Left ventricle myocardium inferior (tissue), 1 donor: ENCODE measurements around the gene UBXN6. TPM values are rescaled to one million over a fixed set of nuclear protein-coding genes. Genes with fewer than 3 reads are reported as not detected.

Source experiments
- DNase-seq: peaks from one replicate; pipeline ENCODE4 v3.0.0-alpha.2; 2020
- H3K27ac ChIP-seq: fragments of 200-600 bp; replicated peaks from 2 replicates; pipeline ENCODE4 v1.8.0; 2021
- H3K27me3 ChIP-seq: fragments of 200-600 bp; 2 replicates; pipeline ENCODE4 v1.8.0; 2021; ENCODE audit warnings: low read depth
- H3K36me3 ChIP-seq: fragments of 200-600 bp; 2 replicates; pipeline ENCODE4 v1.8.0; 2021
- H3K4me1 ChIP-seq: fragments of 200-600 bp; 2 replicates; pipeline ENCODE4 v1.8.0; 2021
- H3K4me3 ChIP-seq: fragments of 200-600 bp; 2 replicates; pipeline ENCODE4 v1.8.0; 2021; ENCODE audit warnings: mild to moderate bottlenecking, moderate library complexity
- H3K9me3 ChIP-seq: fragments of 200-600 bp; replicated peaks from 2 replicates; pipeline ENCODE4 v1.8.0; 2021
- CTCF ChIP-seq: fragments of 200-600 bp; IDR thresholded peaks from 2 replicates; pipeline ENCODE4 v1.8.0; 2021; ENCODE audit warnings: antibody characterized with exemption, mild to moderate bottlenecking, borderline replicate concordance
- intact Hi-C: fragments of 100-400 bp; cut with micrococcal nuclease; formaldehyde crosslinking; loops from one replicate; pipeline ENCODE4 v1.11.0; 2022
- microRNA-seq: library from miRNA; unstranded; fragments of <30 nt; microRNA quantifications from one replicate; pipeline ENCODE4 v1.2.0, GENCODE V29; 2020
- total RNA-seq: library from RNA; stranded (reverse); fragmentation: NEBNext Ultra II Directional; extraction: Animal tissue kit (Norgen Biotek cat#: 25700); gene quantifications from one replicate; pipeline ENCODE4 v1.2.1, GENCODE V29; 2021
- donor health status: DM: no; HTN: yes; CAD: no; lungs with severe emphysema.

Gene UBXN6
- total RNA-seq, 1 donor from 2014 or later, result 113 TPM

- peak; percentile 89 for TF ChIP-seq CTCF
- no peaks in the 10 kb centered on the region for H3K9me3 ChIP-seq
- intact Hi-C loops, result no loop called here
- peaks cover 6% of the 10 kb centered on the region for H3K36me3 ChIP-seq
- no peaks in the 10 kb centered on the region for H3K27me3 ChIP-seq
- peak within 1 kb of the TSS; percentile 95 for H3K27ac ChIP-seq
- peaks cover 67% of the 10 kb centered on the region for H3K4me1 ChIP-seq
- DNase-seq, result peak; percentile 91
- peak within 1 kb of the TSS; percentile 87 for H3K4me3 ChIP-seq
These were observed 57.3 kb downstream of the UBXN6 start, which contains the start of gene SH3GL1 for GRCh38 chr19:4400135-4400936. Gene SH3GL1 (minus strand): TSS chr19:4400547. CDS start chr19:4400368, 179 bp downstream.

GRCh38 chr19:4399812-4400134 lies 57.8 kb downstream of the UBXN6 start:
- no peak for TF ChIP-seq CTCF
- Histone ChIP-seq H3K9me3 (no peaks in the 10 kb centered on the region), H3K27me3 (no peaks in the 10 kb centered on the region), H3K36me3 (peaks cover 8% of the 10 kb centered on the region), H3K4me3 (peak overlapping the region; percentile 87), H3K27ac (peak overlapping the region; percentile 95), H3K4me1 (peaks cover 73% of the 10 kb centered on the region)
- intact Hi-C loops, result no loop called here
- DNase-seq, result no peak

- peaks cover 8% of the 10 kb centered on the region for H3K36me3 ChIP-seq
- intact Hi-C loops, result no loop called here
- H3K9me3 ChIP-seq, result no peaks in the 10 kb centered on the region
- no peak for DNase-seq
- H3K4me3 ChIP-seq, result no peak overlapping the region
- H3K4me1 ChIP-seq, result peaks cover 86% of the 10 kb centered on the region
- H3K27me3 ChIP-seq, result no peaks in the 10 kb centered on the region
- H3K27ac ChIP-seq, result peak overlapping the region; percentile 28
- no peak for TF ChIP-seq CTCF
These were observed 60.4 kb downstream of the UBXN6 start for GRCh38 chr19:4396949-4397783.

Small RNA genes within 50 kb of the gene (microRNA-seq; reads per million reads assigned to microRNA genes)
- gene MIR4746, result not detected

Other genes starting within 250 kb of the UBXN6 start
- gene EBI3, start 228.3 kb downstream of the UBXN6 start, total RNA-seq, result 0.49 TPM
- 10.2 TPM for gene YJU2, start 210.7 kb downstream of the UBXN6 start, total RNA-seq
- 0.16 TPM for gene SHD, start 178.5 kb downstream of the UBXN6 start, total RNA-seq
- not detected for gene TMIGD2, start 155.4 kb downstream of the UBXN6 start, total RNA-seq
- gene FSD1, start 153.2 kb downstream of the UBXN6 start, total RNA-seq, result not detected
- 2.6 TPM for gene STAP2, start 119.0 kb downstream of the UBXN6 start, total RNA-seq
- 19.2 TPM for gene MPND, start 114.2 kb downstream of the UBXN6 start, total RNA-seq
- gene SH3GL1, start 57.2 kb downstream of the UBXN6 start, total RNA-seq, result 18.6 TPM
- 5.1 TPM for gene CHAF1A, start 55.2 kb downstream of the UBXN6 start, total RNA-seq
- 22.8 TPM for gene HDGFL2, start 14.5 kb upstream of the UBXN6 start, total RNA-seq
- 162 TPM for gene PLIN4, start 60.7 kb upstream of the UBXN6 start, total RNA-seq
- 73.5 TPM for gene PLIN5, start 77.4 kb upstream of the UBXN6 start, total RNA-seq
- 0.41 TPM for gene LRG1, start 82.2 kb upstream of the UBXN6 start, total RNA-seq
- gene SEMA6B, start 101.9 kb upstream of the UBXN6 start, total RNA-seq, result 7.2 TPM
- gene TNFAIP8L1, start 181.7 kb upstream of the UBXN6 start, total RNA-seq, result 4.2 TPM
- gene MYDGF, start 212.5 kb upstream of the UBXN6 start, total RNA-seq, result 26.3 TPM